ENCODE data around the gene SNX11. TPM values are rescaled to one million over a fixed set of nuclear protein-coding genes. Genes with fewer than 3 reads are reported as not detected.

Gene SNX11
- total and polyA plus RNA-seq, 4 donors, result 6.4 to 11.4 (median 8.5) TPM

GRCh38 chr17:48081858-48082257, 25.7 kb upstream of the SNX11 start (continued):
- no peak for TF ChIP-seq CTCF (IDR thresholded peaks at IDR 0.05; ENCODE audit: low read depth, low read length, missing input control)
- no peak for TF ChIP-seq HNF4G (IDR thresholded peaks at IDR 0.05)
- no peak for TF ChIP-seq JUND (IDR thresholded peaks at IDR 0.05)
- TF ChIP-seq SP1 (IDR thresholded peaks at IDR 0.05), result no peak
- no peak for TF ChIP-seq YY1 (IDR thresholded peaks at IDR 0.05)
- TF ChIP-seq RAD21 (IDR thresholded peaks at IDR 0.05), result no peak
- TF ChIP-seq, protein P1, sequence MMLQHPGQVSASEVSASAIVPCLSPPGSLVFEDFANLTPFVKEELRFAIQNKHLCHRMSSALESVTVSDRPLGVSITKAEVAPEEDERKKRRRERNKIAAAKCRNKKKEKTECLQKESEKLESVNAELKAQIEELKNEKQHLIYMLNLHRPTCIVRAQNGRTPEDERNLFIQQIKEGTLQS (IDR thresholded peaks at IDR 0.05), result no peak
- TF ChIP-seq HNF4A (conservative IDR thresholded peaks at IDR 0.05), result no peak
- no peak for TF ChIP-seq GABPA (IDR thresholded peaks at IDR 0.05 in 1 of 2, conservative IDR thresholded peaks at IDR 0.05 in 1 of 2)

DNA sequence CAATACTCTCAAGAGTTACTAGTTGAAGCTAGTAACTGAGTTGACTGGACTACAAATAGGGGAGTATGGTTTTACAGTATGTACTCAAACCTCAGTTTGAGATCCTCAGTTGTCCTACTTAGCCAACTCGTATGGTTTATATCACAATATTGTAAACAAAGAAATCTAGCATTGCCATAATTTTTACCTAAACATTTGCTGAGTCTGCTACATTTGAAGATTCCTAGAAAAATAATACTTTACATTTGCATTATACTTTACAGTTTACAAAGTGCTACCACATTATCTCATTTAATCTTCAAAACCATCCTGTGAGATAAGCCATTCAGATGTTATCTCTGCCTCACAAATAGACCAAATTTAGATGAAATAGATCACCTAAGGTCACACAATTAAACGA, 22.6 kb upstream of the SNX11 start:
- H3K27ac ChIP-seq (ENCODE audit: low read depth in 1 of 2, low read length in 2 of 2), result no peak overlapping the region
- WGBS, result 59% methylated on average over 2 of the region's 2 CpGs
- no peaks in the 10 kb centered on the region for H3K36me3 ChIP-seq (ENCODE audit: control insufficient read depth in 4 of 4, insufficient read depth in 3 of 4, low read depth in 1 of 4, low read length in 3 of 4)
- no peaks in the 10 kb centered on the region for H3K27me3 ChIP-seq (ENCODE audit: control insufficient read depth in 4 of 4, insufficient read depth in 4 of 4, low read length in 3 of 4)
- no peak for DNase-seq (ENCODE audit: low spot score)
- H3K9me3 ChIP-seq (ENCODE audit: control insufficient read depth in 4 of 4, low read length in 3 of 4), result no peaks in the 10 kb centered on the region
- peaks cover 3 to 12% (median 6%) of the 10 kb centered on the region in 4 donors for H3K4me1 ChIP-seq (ENCODE audit: control insufficient read depth in 4 of 4, insufficient read depth in 4 of 4, low read length in 3 of 4)
- H3K9ac ChIP-seq (ENCODE audit: low read depth in 1 of 2, low read length in 2 of 2), result no peak overlapping the region
- no peak overlapping the region for H3K4me3 ChIP-seq (ENCODE audit: low read depth in 1 of 3, low read length in 3 of 3)
- no peak for TF ChIP-seq CTCF (IDR thresholded peaks at IDR 0.05; ENCODE audit: low read depth, low read length, missing input control)

DNA sequence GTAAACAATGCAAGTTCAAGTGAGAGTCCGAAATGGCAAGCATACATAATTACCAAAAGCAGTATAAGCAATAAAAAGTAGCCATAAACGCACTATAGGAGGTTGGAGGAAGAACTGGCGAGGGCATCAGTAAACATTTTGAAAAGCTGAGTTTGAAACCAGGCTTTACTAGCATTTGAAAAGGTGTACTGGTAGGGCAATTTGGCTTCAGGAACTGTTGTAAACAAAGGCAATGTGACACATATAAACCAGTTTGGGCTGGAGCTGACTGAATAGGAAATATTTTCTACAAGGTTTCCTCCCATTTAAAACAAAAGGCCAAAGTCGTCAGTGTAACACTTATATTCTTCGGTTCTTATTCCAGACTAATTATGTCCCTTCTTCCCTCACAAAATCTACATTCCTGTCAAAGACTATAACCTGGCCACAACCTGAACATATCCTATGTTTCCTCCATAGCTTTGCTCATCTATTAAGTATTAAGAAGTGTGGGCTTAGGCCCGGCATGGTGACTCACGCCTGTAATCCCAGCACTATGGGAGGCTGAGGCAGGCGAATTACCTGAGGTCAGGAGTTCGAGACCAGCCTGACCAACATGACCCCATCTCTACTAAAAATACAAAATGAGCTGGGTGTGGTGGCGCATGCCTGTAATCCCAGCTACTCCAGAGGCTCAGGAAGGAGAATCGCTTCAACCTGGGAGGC, 14.1 kb upstream of the SNX11 start:
- Histone ChIP-seq H3K9ac (ENCODE audit: low read depth in 1 of 2, low read length in 2 of 2) (no peak overlapping the region), H3K27me3 (ENCODE audit: control insufficient read depth in 4 of 4, insufficient read depth in 4 of 4, low read length in 3 of 4) (no peaks in the 10 kb centered on the region), H3K36me3 (ENCODE audit: control insufficient read depth in 4 of 4, insufficient read depth in 3 of 4, low read depth in 1 of 4, low read length in 3 of 4) (peaks cover 0 to 3% (median 0%) of the 10 kb centered on the region in 4 donors), H3K4me3 (ENCODE audit: low read depth in 1 of 3, low read length in 3 of 3) (no peak overlapping the region), H3K4me1 (ENCODE audit: control insufficient read depth in 4 of 4, insufficient read depth in 4 of 4, low read length in 3 of 4) (peaks cover 0 to 5% (median 0%) of the 10 kb centered on the region in 4 donors), H3K9me3 (ENCODE audit: control insufficient read depth in 4 of 4, low read length in 3 of 4) (no peaks in the 10 kb centered on the region), H3K27ac (ENCODE audit: low read depth in 1 of 2, low read length in 2 of 2) (no peak overlapping the region)
- DNase-seq (ENCODE audit: low spot score), result no peak
- WGBS, result 87% methylated on average over 11 of the region's 11 CpGs
- TF ChIP-seq RAD21 (IDR thresholded peaks at IDR 0.05) (no peak), EGR1 (IDR thresholded peaks at IDR 0.05; ENCODE audit: low read depth in 2 of 2) (no peak), CTCF (IDR thresholded peaks at IDR 0.05; ENCODE audit: low read depth, low read length, missing input control) (no peak), TAF1 (conservative IDR thresholded peaks at IDR 0.05) (no peak), FOXA2 (IDR thresholded peaks at IDR 0.05) (no peak), NR2F2 (IDR thresholded peaks at IDR 0.05) (no peak), YY1 (IDR thresholded peaks at IDR 0.05) (no peak), FOXA1 (IDR thresholded peaks at IDR 0.05) (no peak), GABPA (IDR thresholded peaks at IDR 0.05 in 1 of 2, conservative IDR thresholded peaks at IDR 0.05 in 1 of 2) (no peak), MAX (IDR thresholded peaks at IDR 0.05) (no peak), HNF4G (IDR thresholded peaks at IDR 0.05) (no peak)
- TF ChIP-seq, protein P1 (IDR thresholded peaks at IDR 0.05), result no peak
- TF ChIP-seq, protein P2, sequence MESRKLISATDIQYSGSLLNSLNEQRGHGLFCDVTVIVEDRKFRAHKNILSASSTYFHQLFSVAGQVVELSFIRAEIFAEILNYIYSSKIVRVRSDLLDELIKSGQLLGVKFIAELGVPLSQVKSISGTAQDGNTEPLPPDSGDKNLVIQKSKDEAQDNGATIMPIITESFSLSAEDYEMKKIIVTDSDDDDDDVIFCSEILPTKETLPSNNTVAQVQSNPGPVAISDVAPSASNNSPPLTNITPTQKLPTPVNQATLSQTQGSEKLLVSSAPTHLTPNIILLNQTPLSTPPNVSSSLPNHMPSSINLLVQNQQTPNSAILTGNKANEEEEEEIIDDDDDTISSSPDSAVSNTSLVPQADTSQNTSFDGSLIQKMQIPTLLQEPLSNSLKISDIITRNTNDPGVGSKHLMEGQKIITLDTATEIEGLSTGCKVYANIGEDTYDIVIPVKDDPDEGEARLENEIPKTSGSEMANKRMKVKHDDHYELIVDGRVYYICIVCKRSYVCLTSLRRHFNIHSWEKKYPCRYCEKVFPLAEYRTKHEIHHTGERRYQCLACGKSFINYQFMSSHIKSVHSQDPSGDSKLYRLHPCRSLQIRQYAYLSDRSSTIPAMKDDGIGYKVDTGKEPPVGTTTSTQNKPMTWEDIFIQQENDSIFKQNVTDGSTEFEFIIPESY (IDR thresholded peaks at IDR 0.05), result no peak

Measured in liver (tissue), 9 donors.